ENCODE measurements around the gene RAB6D.
A peak's percentile ranks its signal among the peaks of the same experiment; 100 is the strongest.
"Not testable (repeated sequence)": the region's sequence is repeated elsewhere in the genome, so short reads cannot be mapped to it uniquely, and the experiment has no call there.

The RAB6D gene

GRCh38 chr2:131363703-131364186 is at the start of gene RAB6D:
Gene RAB6D, minus strand, starts transcription at chr2:131364168. Its CDS starts 448 bp downstream, at chr2:131363720.
- not testable (repeated sequence) for DNase-seq

GRCh38 chr2:131413148-131413747 is 49.3 kb upstream of the RAB6D start:
- DNase-seq = peak; percentile 58

GRCh38 chr2:131410173-131410572 is 46.2 kb upstream of the RAB6D start:
- DNase-seq = no peak

- DNase-seq = no peak
These were observed 44.8 kb upstream of the RAB6D start for GRCh38 chr2:131408778-131409177.

- DNase-seq = no peak
These were observed 44.2 kb upstream of the RAB6D start for GRCh38 chr2:131408207-131408606.

- no peak for DNase-seq
These were observed 40.8 kb upstream of the RAB6D start for GRCh38 chr2:131404753-131405152.

- DNase-seq = no peak
These were observed 38.5 kb upstream of the RAB6D start for GRCh38 chr2:131402320-131403039.

- no peak for DNase-seq
These were observed 36.9 kb upstream of the RAB6D start for GRCh38 chr2:131400849-131401248.

GRCh38 chr2:131400441-131400840 is 36.5 kb upstream of the RAB6D start:
- DNase-seq = not testable (repeated sequence)

- DNase-seq = not testable (repeated sequence)
These were observed 32.2 kb upstream of the RAB6D start for GRCh38 chr2:131396209-131396608.

GRCh38 chr2:131395024-131395645 is 31.2 kb upstream of the RAB6D start:
- not testable (repeated sequence) for DNase-seq

GRCh38 chr2:131394147-131394931 is 30.4 kb upstream of the RAB6D start:
- no peak for DNase-seq

- not testable (repeated sequence) for DNase-seq
These were observed 28.0 kb upstream of the RAB6D start for GRCh38 chr2:131391953-131392352.

GRCh38 chr2:131391471-131391870 is 27.5 kb upstream of the RAB6D start:
- DNase-seq = not testable (repeated sequence)

- DNase-seq = not testable (repeated sequence)
These were observed 26.6 kb upstream of the RAB6D start for GRCh38 chr2:131390495-131391130.

GRCh38 chr2:131389657-131390056 is 25.7 kb upstream of the RAB6D start:
- no peak for DNase-seq

- not testable (repeated sequence) for DNase-seq
These were observed 24.9 kb upstream of the RAB6D start for GRCh38 chr2:131388834-131389233.

- not testable (repeated sequence) for DNase-seq
These were observed 9.1 kb upstream of the RAB6D start for GRCh38 chr2:131373111-131373510.

GRCh38 chr2:131369954-131370353 is 6.0 kb upstream of the RAB6D start:
- DNase-seq = no peak

- not testable (repeated sequence) for DNase-seq
These were observed 4.6 kb upstream of the RAB6D start for GRCh38 chr2:131368493-131369066.

GRCh38 chr2:131367352-131367751 is 3.4 kb upstream of the RAB6D start:
- no peak for DNase-seq

- no peak for DNase-seq
These were observed 2.7 kb upstream of the RAB6D start for GRCh38 chr2:131366643-131367042.
